Small intestine (tissue), 7 donors: ENCODE data around the gene MYO18B. TPM values are rescaled to one million over a fixed set of nuclear protein-coding genes. Genes with fewer than 3 reads are reported as not detected.

ENCODE experiments used
- DNase-seq, 2 donors: peaks; one replicate each; pipeline versions ENCODE4 v3.0.0 to v3.0.0-alpha.2; 2013
- FAIRE-seq: peaks from 2 replicates; lab custom pipeline; 2012; peaks lifted over from hg19 to GRCh38; lab: Jason Lieb, UNC
- H3K27ac ChIP-seq, 3 donors: one replicate each; pipeline ENCODE4 v1.5.1; 2013; ENCODE audit warnings: low read length in 2 of 3, mild to moderate bottlenecking in 2 of 3, control low read depth in 1 of 3, inconsistent platforms in 1 of 3, low read depth in 1 of 3, moderate library complexity in 1 of 3
- H3K27me3 ChIP-seq, 3 donors: one replicate each; pipeline ENCODE4 v1.6.1; 2013; ENCODE audit warnings: low read length in 3 of 3, inconsistent platforms in 1 of 3; ENCODE audit not compliant: control insufficient read depth in 3 of 3, insufficient read depth in 3 of 3
- H3K36me3 ChIP-seq, 3 donors: one replicate each; pipeline ENCODE4 v1.6.1; 2013; ENCODE audit warnings: low read length in 3 of 3, inconsistent platforms in 1 of 3, low read depth in 1 of 3, mild to moderate bottlenecking in 1 of 3, moderate library complexity in 1 of 3; ENCODE audit not compliant: control insufficient read depth in 3 of 3, insufficient read depth in 2 of 3
- H3K4me1 ChIP-seq, 3 donors: one replicate each; pipeline ENCODE4 v1.6.1; 2013; ENCODE audit warnings: low read length in 2 of 3, inconsistent platforms in 1 of 3, low read depth in 1 of 3, mild to moderate bottlenecking in 1 of 3, moderate library complexity in 1 of 3; ENCODE audit not compliant: control insufficient read depth in 3 of 3, insufficient read depth in 2 of 3
- H3K4me3 ChIP-seq, 3 donors: one replicate each; pipeline ENCODE4 v1.5.1; 2013; ENCODE audit warnings: low read length in 3 of 3, control low read depth in 1 of 3, inconsistent platforms in 1 of 3, low read depth in 1 of 3, mild to moderate bottlenecking in 1 of 3, moderate library complexity in 1 of 3
- H3K9me3 ChIP-seq, 2 donors: one replicate each; pipeline ENCODE4 v1.6.1; 2013; ENCODE audit warnings: low read depth in 1 of 2, low read length in 1 of 2; ENCODE audit not compliant: control insufficient read depth in 2 of 2, insufficient read depth in 1 of 2
- WGBS, 3 donors: extraction: QIAGEN DNeasy Blood & Tissue Kit; methylation state at CpG; one replicate each; pipeline ENCODE4 v1.1.7; 2013; 5-methylcytosine and 5-hydroxymethylcytosine counted together
- polyA plus RNA-seq, 4 donors: library from polyadenylated mRNA; stranded (reverse) in 3 of 4; unstranded in 1 of 4; fragments of 200-250 nt in 3 of 4; fragments of 120-200 nt in 1 of 4; gene quantifications; one replicate each; pipeline versions ENCODE4 v1.2.1 to v1.2.3, GENCODE V29; 2013
- donor health status: healthy with polysubstance abuse.
- donor health status: control.
- donor health status: control.
- donor health status: Bipolar disorder and iron deficiency.
- donor health status: healthy.

Gene MYO18B
- polyA plus RNA-seq, 4 donors: 0.01 to 1.1 (median 0.37) TPM

- H3K36me3 ChIP-seq: no peaks in the 10 kb centered on the region
- 87 to 92% (median 92%) methylated on average over 13 of the region's 13 CpGs for whole genome bisulfite sequencing, 3 donors
- DNase-seq: no peak
- H3K4me3 ChIP-seq: no peak overlapping the region
- FAIRE-seq: no peak
- no peaks in the 10 kb centered on the region for H3K9me3 ChIP-seq
- H3K27ac ChIP-seq: no peak overlapping the region
- H3K4me1 ChIP-seq: no peaks in the 10 kb centered on the region
- H3K27me3 ChIP-seq: no peaks in the 10 kb centered on the region
Observed at GRCh38 chr22:25779890-25780289, 37.9 kb downstream of the MYO18B start.

GRCh38 chr22:25780673-25781072, 38.7 kb downstream of the MYO18B start:
- 63 to 78% (median 73%) methylated on average over 11 of the region's 11 CpGs for WGBS, 3 donors
- no peak overlapping the region for H3K4me3 ChIP-seq
- no peaks in the 10 kb centered on the region for H3K9me3 ChIP-seq
- no peak for FAIRE-seq
- no peak overlapping the region for H3K27ac ChIP-seq
- no peak for DNase-seq
- no peaks in the 10 kb centered on the region for H3K4me1 ChIP-seq
- H3K36me3 ChIP-seq: no peaks in the 10 kb centered on the region
- no peaks in the 10 kb centered on the region for H3K27me3 ChIP-seq

GRCh38 chr22:25781801-25782200, 39.8 kb downstream of the MYO18B start:
- Histone ChIP-seq H3K27me3 (no peaks in the 10 kb centered on the region), H3K9me3 (no peaks in the 10 kb centered on the region), H3K36me3 (no peaks in the 10 kb centered on the region), H3K27ac (no peak overlapping the region), H3K4me3 (no peak overlapping the region), H3K4me1 (no peaks in the 10 kb centered on the region)
- DNase-seq (peak; percentile 20 to 37), FAIRE-seq (no peak)
- 67 to 85% (median 78%) methylated on average over 8 of the region's 8 CpGs for WGBS, 3 donors

GRCh38 chr22:25782831-25783230, 40.8 kb downstream of the MYO18B start:
- H3K27me3 ChIP-seq: no peaks in the 10 kb centered on the region
- H3K4me1 ChIP-seq: no peaks in the 10 kb centered on the region
- DNase-seq (no peak), FAIRE-seq (no peak)
- H3K36me3 ChIP-seq: no peaks in the 10 kb centered on the region
- H3K9me3 ChIP-seq: no peaks in the 10 kb centered on the region
- H3K27ac ChIP-seq: no peak overlapping the region
- H3K4me3 ChIP-seq: no peak overlapping the region
- WGBS, 3 donors: 52 to 75% (median 55%) methylated on average over 2 of the region's 2 CpGs

GRCh38 chr22:25783856-25784255, 41.9 kb downstream of the MYO18B start:
- Histone ChIP-seq H3K36me3 (no peaks in the 10 kb centered on the region), H3K4me1 (no peaks in the 10 kb centered on the region), H3K27me3 (no peaks in the 10 kb centered on the region), H3K9me3 (no peaks in the 10 kb centered on the region), H3K4me3 (no peak overlapping the region), H3K27ac (no peak overlapping the region)
- 51 to 67% (median 60%) methylated on average over 3 of the region's 3 CpGs for WGBS, 3 donors
- no peak for FAIRE-seq
- DNase-seq: no peak

GRCh38 chr22:25786165-25786564, 44.2 kb downstream of the MYO18B start:
- DNase-seq (no peak), FAIRE-seq (no peak)
- Histone ChIP-seq H3K27ac (no peak overlapping the region), H3K36me3 (no peaks in the 10 kb centered on the region), H3K27me3 (no peaks in the 10 kb centered on the region), H3K9me3 (no peaks in the 10 kb centered on the region), H3K4me3 (no peak overlapping the region), H3K4me1 (no peaks in the 10 kb centered on the region)
- WGBS, 3 donors: 48 to 92% (median 76%) methylated on average over 1 of the region's 1 CpG

- DNase-seq: no peak
Observed at GRCh38 chr22:25791556-25791955, 49.6 kb downstream of the MYO18B start.

GRCh38 chr22:25795478-25795877, 53.5 kb downstream of the MYO18B start:
- Histone ChIP-seq H3K4me1 (no peaks in the 10 kb centered on the region), H3K4me3 (no peak overlapping the region)
- FAIRE-seq: no peak

More at GRCh38 chr22:25791556-25791955, 49.6 kb downstream of the MYO18B start:
- Histone ChIP-seq H3K4me1 (no peaks in the 10 kb centered on the region), H3K4me3 (no peak overlapping the region), H3K27me3 (no peaks in the 10 kb centered on the region), H3K27ac (no peak overlapping the region), H3K9me3 (no peaks in the 10 kb centered on the region), H3K36me3 (no peaks in the 10 kb centered on the region)
- FAIRE-seq: no peak
- WGBS, 3 donors: 51 to 70% (median 52%) methylated on average over 5 of the region's 5 CpGs

More at GRCh38 chr22:25795478-25795877, 53.5 kb downstream of the MYO18B start:
- DNase-seq: no peak
- 19 to 44% (median 33%) methylated on average over 5 of the region's 5 CpGs for WGBS, 3 donors
- H3K27me3 ChIP-seq: no peaks in the 10 kb centered on the region
- H3K36me3 ChIP-seq: no peaks in the 10 kb centered on the region
- H3K9me3 ChIP-seq: no peaks in the 10 kb centered on the region
- no peak overlapping the region for H3K27ac ChIP-seq
